HepG2 (cell line): Measurements from ENCODE around the gene ZNF189. TPM values are rescaled to one million over a fixed set of nuclear protein-coding genes. Genes with fewer than 3 reads are reported as not detected.

ENCODE experiments used
- ATF1 ChIP-seq: IDR thresholded peaks from 2 replicates; pipeline ENCODE4 v1.6.1; 2016; ENCODE audit warnings: mild to moderate bottlenecking, control low read depth
- CBX5 ChIP-seq: sonication (generic); formaldehyde crosslinking; IDR thresholded peaks from 2 replicates; pipeline ENCODE4 v1.4.0; 2020; ENCODE audit warnings: missing genetic modification reagents, borderline replicate concordance
- DNMT1 ChIP-seq: sonication (generic); formaldehyde crosslinking; IDR thresholded peaks from 2 replicates; pipeline ENCODE4 v1.5.1; 2020; ENCODE audit warnings: mild to moderate bottlenecking, missing genetic modification reagents
- FOXA3 ChIP-seq: IDR thresholded peaks from 2 replicates; pipeline ENCODE4 v1.6.1; 2016; ENCODE audit warnings: missing genetic modification reagents, missing compliant biosample characterization
- GATAD1 ChIP-seq: IDR thresholded peaks from 2 replicates; pipeline ENCODE4 v1.6.1; 2016; ENCODE audit warnings: missing genetic modification reagents, missing compliant biosample characterization
- JUND ChIP-seq: sonication (generic); formaldehyde crosslinking; IDR thresholded peaks from 2 replicates; pipeline ENCODE4 v1.8.0; 2022; ENCODE audit warnings: mild to moderate bottlenecking, missing genetic modification reagents
- MYNN ChIP-seq: sonication (generic); formaldehyde crosslinking; IDR thresholded peaks from 2 replicates; pipeline ENCODE4 v1.4.0; 2020; ENCODE audit warnings: mild to moderate bottlenecking, low read depth, missing genetic modification reagents
- NFIB ChIP-seq: sonication (generic); formaldehyde crosslinking; IDR thresholded peaks from 2 replicates; pipeline ENCODE4 v1.9.0; 2021; ENCODE audit warnings: missing genetic modification reagents, mild to moderate bottlenecking, borderline replicate concordance
- SMARCE1 ChIP-seq: fragments of 450-650 bp; IDR thresholded peaks from 2 replicates; pipeline ENCODE4 v1.6.1; 2017; ENCODE audit warnings: borderline replicate concordance
- SRSF4 ChIP-seq: fragments of 200-400 bp; formaldehyde crosslinking; IDR thresholded peaks from one replicate; pipeline ENCODE4 v1.6.1; 2018; ENCODE audit warnings: mild to moderate bottlenecking, low read depth, low read length, moderate library complexity; ENCODE audit not compliant: poor library complexity, severe bottlenecking
- UBTF ChIP-seq: sonication (generic); formaldehyde crosslinking; IDR thresholded peaks from 2 replicates; pipeline ENCODE4 v1.4.0; 2020; ENCODE audit warnings: mild to moderate bottlenecking, missing genetic modification reagents
- ZNF605 ChIP-seq: sonication (generic); formaldehyde crosslinking; IDR thresholded peaks from 2 replicates; pipeline ENCODE4 v1.8.0; 2022; ENCODE audit warnings: mild to moderate bottlenecking, missing genetic modification reagents
- ZNF781 ChIP-seq: sonication (generic); formaldehyde crosslinking; IDR thresholded peaks from 2 replicates; pipeline ENCODE4 v1.5.1; 2020; ENCODE audit warnings: borderline replicate concordance, mild to moderate bottlenecking, missing genetic modification reagents; ENCODE audit errors: not compliant biosample characterization
- polyA plus RNA-seq, 8 experiments: library from polyadenylated mRNA; depleted of rRNA in 3 of 8; stranded (reverse) in 7 of 8; unstranded in 1 of 8; fragments of >200 nt; fragmentation: Illumina TruSeq in 4 of 8; extraction: Trizol in 4 of 8; gene quantifications; 2 replicates each; pipeline versions ENCODE4 v1.2.1 to v1.2.3, GENCODE V29; 2011 to 2016; ENCODE audit warnings: low read depth in 4 of 8, missing spikeins in 1 of 8, mixed read lengths in 1 of 8; ENCODE audit not compliant: insufficient read depth in 1 of 8
- total RNA-seq, 5 experiments: library from RNA; depleted of rRNA; stranded (reverse); fragments of >200 nt; fragmentation: Illumina TruSeq; extraction: Trizol; gene quantifications; 2 replicates each; pipeline ENCODE4 v1.2.3, GENCODE V29; 2016; ENCODE audit warnings: low read depth in 1 of 5
- TF ChIP-seq, protein P1 (sequence below): fragments of 450-650 bp; IDR thresholded peaks from 2 replicates; pipeline ENCODE4 v1.6.1; 2017; ENCODE audit warnings: mild to moderate bottlenecking
- TF ChIP-seq, protein P2 (sequence below), 2 experiments: IDR thresholded peaks; 2 replicates each; pipeline ENCODE4 v1.6.1; 2011 to 2012; ENCODE audit warnings: low read length in 2 of 2, borderline replicate concordance in 1 of 2, low read depth in 1 of 2, mild to moderate bottlenecking in 1 of 2, moderate library complexity in 1 of 2
- TF ChIP-seq, protein P3 (sequence below): sonication (generic); formaldehyde crosslinking; IDR thresholded peaks from 2 replicates; pipeline ENCODE4 v1.5.1; 2020; ENCODE audit warnings: mild to moderate bottlenecking, missing genetic modification reagents

ZNF189 gene
- total and polyA plus RNA-seq, 2 of the 13 experiments (the other 11 are each of a cell fraction or from before 2014, with no cell fraction given): 8.4 to 50.0 TPM

DNA sequence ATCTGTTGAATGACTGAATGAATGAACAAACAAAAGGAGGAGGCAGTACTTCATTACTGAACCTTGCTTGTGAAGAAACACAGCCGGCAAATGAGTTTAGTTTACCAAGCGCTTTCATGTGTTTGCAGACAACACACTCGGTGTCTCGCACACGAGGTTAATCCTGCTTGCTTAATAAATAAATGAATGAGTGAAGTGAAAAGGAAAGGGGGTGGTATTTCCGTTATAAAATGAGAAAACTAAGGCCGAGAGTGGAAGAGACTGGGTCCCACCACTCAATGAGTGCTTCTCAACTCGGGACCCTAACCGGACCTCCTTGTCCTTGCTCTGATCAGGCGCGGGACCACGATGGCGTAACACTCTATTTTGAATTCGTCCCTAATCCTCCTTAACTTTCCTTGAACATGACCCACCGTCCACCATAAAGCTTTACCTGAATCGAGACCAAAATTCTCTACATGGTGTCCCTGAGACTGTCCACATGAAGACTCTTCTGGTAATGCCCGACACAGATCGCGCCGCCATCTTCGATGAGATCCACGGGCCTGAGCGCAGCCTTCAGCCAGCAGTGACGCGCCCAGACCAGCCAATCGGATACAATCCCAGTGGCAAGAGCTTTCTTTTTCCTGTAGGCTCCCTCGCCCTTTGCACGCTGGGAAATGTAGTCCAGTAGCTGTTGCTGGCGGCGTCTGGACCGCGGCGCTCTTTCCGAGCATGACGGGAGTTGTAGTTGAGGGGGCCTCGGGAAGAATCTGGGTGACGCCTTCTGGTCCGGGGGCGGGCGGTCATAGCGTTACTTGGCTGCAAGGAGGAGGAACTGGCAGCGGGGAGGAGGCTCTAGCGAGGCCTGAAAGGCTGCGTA, at the start of gene ZNF189, which contains the start of gene MRPL50 (continued):
- TF ChIP-seq, protein P1, sequence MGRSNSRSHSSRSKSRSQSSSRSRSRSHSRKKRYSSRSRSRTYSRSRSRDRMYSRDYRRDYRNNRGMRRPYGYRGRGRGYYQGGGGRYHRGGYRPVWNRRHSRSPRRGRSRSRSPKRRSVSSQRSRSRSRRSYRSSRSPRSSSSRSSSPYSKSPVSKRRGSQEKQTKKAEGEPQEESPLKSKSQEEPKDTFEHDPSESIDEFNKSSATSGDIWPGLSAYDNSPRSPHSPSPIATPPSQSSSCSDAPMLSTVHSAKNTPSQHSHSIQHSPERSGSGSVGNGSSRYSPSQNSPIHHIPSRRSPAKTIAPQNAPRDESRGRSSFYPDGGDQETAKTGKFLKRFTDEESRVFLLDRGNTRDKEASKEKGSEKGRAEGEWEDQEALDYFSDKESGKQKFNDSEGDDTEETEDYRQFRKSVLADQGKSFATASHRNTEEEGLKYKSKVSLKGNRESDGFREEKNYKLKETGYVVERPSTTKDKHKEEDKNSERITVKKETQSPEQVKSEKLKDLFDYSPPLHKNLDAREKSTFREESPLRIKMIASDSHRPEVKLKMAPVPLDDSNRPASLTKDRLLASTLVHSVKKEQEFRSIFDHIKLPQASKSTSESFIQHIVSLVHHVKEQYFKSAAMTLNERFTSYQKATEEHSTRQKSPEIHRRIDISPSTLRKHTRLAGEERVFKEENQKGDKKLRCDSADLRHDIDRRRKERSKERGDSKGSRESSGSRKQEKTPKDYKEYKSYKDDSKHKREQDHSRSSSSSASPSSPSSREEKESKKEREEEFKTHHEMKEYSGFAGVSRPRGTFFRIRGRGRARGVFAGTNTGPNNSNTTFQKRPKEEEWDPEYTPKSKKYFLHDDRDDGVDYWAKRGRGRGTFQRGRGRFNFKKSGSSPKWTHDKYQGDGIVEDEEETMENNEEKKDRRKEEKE: no peak
- TF ChIP-seq, protein P2, sequence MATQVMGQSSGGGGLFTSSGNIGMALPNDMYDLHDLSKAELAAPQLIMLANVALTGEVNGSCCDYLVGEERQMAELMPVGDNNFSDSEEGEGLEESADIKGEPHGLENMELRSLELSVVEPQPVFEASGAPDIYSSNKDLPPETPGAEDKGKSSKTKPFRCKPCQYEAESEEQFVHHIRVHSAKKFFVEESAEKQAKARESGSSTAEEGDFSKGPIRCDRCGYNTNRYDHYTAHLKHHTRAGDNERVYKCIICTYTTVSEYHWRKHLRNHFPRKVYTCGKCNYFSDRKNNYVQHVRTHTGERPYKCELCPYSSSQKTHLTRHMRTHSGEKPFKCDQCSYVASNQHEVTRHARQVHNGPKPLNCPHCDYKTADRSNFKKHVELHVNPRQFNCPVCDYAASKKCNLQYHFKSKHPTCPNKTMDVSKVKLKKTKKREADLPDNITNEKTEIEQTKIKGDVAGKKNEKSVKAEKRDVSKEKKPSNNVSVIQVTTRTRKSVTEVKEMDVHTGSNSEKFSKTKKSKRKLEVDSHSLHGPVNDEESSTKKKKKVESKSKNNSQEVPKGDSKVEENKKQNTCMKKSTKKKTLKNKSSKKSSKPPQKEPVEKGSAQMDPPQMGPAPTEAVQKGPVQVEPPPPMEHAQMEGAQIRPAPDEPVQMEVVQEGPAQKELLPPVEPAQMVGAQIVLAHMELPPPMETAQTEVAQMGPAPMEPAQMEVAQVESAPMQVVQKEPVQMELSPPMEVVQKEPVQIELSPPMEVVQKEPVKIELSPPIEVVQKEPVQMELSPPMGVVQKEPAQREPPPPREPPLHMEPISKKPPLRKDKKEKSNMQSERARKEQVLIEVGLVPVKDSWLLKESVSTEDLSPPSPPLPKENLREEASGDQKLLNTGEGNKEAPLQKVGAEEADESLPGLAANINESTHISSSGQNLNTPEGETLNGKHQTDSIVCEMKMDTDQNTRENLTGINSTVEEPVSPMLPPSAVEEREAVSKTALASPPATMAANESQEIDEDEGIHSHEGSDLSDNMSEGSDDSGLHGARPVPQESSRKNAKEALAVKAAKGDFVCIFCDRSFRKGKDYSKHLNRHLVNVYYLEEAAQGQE (IDR thresholded peaks at IDR 0.05; ENCODE audit: borderline replicate concordance in 1 of 2, low read depth in 1 of 2, low read length in 2 of 2): peak in 1 of 2 experiments; percentile 70; a peak in 2 of 4 replicates
- TF ChIP-seq UBTF: no peak; the same call in 1 of the 2 replicates
- peak; percentile 47; the same call in 1 of the 2 replicates for TF ChIP-seq MYNN
- peak; percentile 90 for TF ChIP-seq GATAD1 (CRISPR knock-in tag)
- peak; percentile 67; the same call in 1 of the 2 replicates for TF ChIP-seq FOXA3 (CRISPR knock-in tag)
- no peak; the same call in 1 of the 2 replicates for TF ChIP-seq JUND
- peak; percentile 65 for TF ChIP-seq CBX5 (CRISPR knock-in tag)
- TF ChIP-seq DNMT1 (CRISPR knock-in tag): no peak
- TF ChIP-seq ZNF781 (CRISPR knock-in tag): peak; percentile 81
- no peak for TF ChIP-seq NFIB (CRISPR knock-in tag)
- TF ChIP-seq, protein P3, sequence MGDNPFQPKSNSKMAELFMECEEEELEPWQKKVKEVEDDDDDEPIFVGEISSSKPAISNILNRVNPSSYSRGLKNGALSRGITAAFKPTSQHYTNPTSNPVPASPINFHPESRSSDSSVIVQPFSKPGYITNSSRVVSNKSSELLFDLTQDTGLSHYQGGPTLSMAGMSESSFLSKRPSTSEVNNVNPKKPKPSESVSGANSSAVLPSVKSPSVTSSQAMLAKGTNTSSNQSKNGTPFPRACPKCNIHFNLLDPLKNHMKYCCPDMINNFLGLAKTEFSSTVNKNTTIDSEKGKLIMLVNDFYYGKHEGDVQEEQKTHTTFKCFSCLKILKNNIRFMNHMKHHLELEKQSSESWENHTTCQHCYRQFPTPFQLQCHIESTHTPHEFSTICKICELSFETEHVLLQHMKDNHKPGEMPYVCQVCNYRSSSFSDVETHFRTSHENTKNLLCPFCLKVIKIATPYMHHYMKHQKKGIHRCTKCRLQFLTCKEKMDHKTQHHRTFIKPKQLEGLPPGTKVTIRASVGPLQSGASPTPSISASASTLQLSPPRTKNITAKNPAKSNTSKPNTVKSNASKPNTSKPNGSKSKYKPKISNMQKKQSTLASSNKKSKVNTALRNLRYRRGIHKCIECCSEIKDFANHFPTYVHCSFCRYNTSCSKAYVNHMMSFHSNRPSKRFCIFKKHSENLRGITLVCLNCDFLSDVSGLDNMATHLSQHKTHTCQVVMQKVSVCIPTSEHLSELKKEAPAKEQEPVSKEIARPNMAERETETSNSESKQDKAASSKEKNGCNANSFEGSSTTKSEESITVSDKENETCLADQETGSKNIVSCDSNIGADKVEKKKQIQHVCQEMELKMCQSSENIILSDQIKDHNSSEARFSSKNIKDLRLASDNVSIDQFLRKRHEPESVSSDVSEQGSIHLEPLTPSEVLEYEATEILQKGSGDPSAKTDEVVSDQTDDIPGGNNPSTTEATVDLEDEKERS: peak; percentile 53; the same call in 1 of the 2 replicates
- no peak for TF ChIP-seq SMARCE1
- TF ChIP-seq ATF1 (CRISPR knock-in tag): peak; percentile 96
- no peak for TF ChIP-seq SRSF4
- TF ChIP-seq ZNF605 (CRISPR knock-in tag): peak; percentile 44; the same call in 1 of the 2 replicates
